Vagina (tissue), 2 donors: ENCODE results near the gene PLAAT1. TPM values are rescaled to one million over a fixed set of nuclear protein-coding genes. Genes with fewer than 3 reads are reported as not detected.

Experiments used
- DNase-seq, 2 donors: peaks; one replicate each; pipeline ENCODE4 v3.0.0-alpha.2; 2017; ENCODE audit errors: extremely low spot score in 2 of 2
- H3K27ac ChIP-seq: fragments of 200-600 bp; sonication (generic); one replicate; pipeline ENCODE4 v1.5.1; 2019
- H3K27me3 ChIP-seq: fragments of 200-600 bp; sonication (generic); one replicate; pipeline ENCODE4 v1.5.1; 2019
- H3K36me3 ChIP-seq, 2 donors: fragments of 200-600 bp; sonication (generic); one replicate each; pipeline ENCODE4 v1.5.1; 2017 to 2019
- H3K4me1 ChIP-seq: fragments of 200-600 bp; sonication (generic); one replicate; pipeline ENCODE4 v1.5.1; 2019
- H3K4me3 ChIP-seq, 2 donors: fragments of 200-600 bp; sonication (generic); 1 replicate in 1 of 2; 2 replicates in 1 of 2; pipeline ENCODE4 v1.5.1; 2016 to 2019
- H3K9me3 ChIP-seq: fragments of 200-600 bp; sonication (generic); one replicate; pipeline ENCODE4 v1.5.1; 2019
- POLR2A ChIP-seq, 2 donors: fragments of 450-650 bp; IDR thresholded peaks; one replicate each; pipeline ENCODE4 v1.6.1; 2017; ENCODE audit warnings: antibody characterized with exemption in 2 of 2, mild to moderate bottlenecking in 2 of 2, moderate library complexity in 2 of 2
- POLR2AphosphoS5 ChIP-seq, 2 donors: sonication (generic); formaldehyde crosslinking; IDR thresholded peaks; one replicate each; pipeline ENCODE4 v1.9.0; 2017; ENCODE audit warnings: antibody characterized with exemption in 2 of 2, mild to moderate bottlenecking in 2 of 2, low read depth in 1 of 2; ENCODE audit not compliant: insufficient read depth in 1 of 2
- intact Hi-C: fragments of 100-400 bp; cut with DNase I; formaldehyde crosslinking; loops from one replicate; pipeline ENCODE4 v1.15.1; 2023
- total RNA-seq: library from RNA; depleted of rRNA; stranded (reverse); fragments of >200 nt; gene quantifications from one replicate; pipeline ENCODE4 v1.2.3, GENCODE V29; 2016
- TF ChIP-seq, protein P1 (sequence below), 3 experiments: fragments of 450-650 bp in 2 of 3; fragments of 200-600 bp in 1 of 3; sonication (generic) in 1 of 3; IDR thresholded peaks; one replicate each; pipeline ENCODE4 v1.5.1; 2017 to 2019; ENCODE audit warnings: antibody characterized with exemption in 3 of 3, mild to moderate bottlenecking in 2 of 3, moderate library complexity in 2 of 3

Gene PLAAT1
- total RNA-seq, 1 donor from 2014 or later = not detected

DNA sequence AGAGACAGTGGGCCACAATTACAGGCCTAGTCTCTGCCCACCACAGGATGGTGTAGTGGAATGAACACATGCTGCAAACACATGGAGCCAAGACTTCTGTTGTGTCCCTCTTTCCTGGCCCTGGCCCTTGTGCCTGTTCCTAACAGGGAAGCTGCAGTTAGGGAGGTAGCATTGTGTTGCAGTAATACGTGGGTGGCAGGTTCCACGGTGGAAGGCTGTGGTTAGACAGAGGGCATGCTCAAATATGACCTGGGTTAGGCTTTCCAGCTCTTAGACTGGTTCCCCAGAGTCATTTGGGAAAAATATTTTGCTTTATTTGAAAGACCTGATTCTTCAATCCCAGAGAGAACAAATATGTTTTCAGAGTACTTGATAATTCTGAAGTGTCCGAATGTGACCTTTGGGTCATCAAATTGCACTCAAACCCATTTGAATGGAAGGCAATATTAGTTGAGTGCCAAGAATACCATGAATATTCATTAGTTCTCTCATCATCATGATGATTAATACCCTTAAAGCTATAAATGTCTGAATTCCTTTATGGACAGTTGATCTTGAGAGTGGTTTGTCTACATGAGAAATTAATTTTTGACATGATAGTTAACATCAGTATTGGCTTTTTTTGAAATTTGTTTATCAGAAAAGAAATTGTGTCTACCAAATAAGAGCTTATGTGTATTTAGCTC, 28.5 kb downstream of the PLAAT1 start:
- Histone ChIP-seq H3K27ac (no peak overlapping the region), H3K36me3 (no peaks in the 10 kb centered on the region), H3K9me3 (no peaks in the 10 kb centered on the region), H3K4me3 (no peak overlapping the region), H3K4me1 (no peaks in the 10 kb centered on the region), H3K27me3 (no peaks in the 10 kb centered on the region)
- intact Hi-C loops = no loop called here
- TF ChIP-seq POLR2AphosphoS5 (IDR thresholded peaks at IDR 0.05; ENCODE audit: insufficient read depth in 1 of 2, low read depth in 1 of 2) = no peak
- TF ChIP-seq POLR2A (IDR thresholded peaks at IDR 0.05) = no peak
- TF ChIP-seq, protein P1, sequence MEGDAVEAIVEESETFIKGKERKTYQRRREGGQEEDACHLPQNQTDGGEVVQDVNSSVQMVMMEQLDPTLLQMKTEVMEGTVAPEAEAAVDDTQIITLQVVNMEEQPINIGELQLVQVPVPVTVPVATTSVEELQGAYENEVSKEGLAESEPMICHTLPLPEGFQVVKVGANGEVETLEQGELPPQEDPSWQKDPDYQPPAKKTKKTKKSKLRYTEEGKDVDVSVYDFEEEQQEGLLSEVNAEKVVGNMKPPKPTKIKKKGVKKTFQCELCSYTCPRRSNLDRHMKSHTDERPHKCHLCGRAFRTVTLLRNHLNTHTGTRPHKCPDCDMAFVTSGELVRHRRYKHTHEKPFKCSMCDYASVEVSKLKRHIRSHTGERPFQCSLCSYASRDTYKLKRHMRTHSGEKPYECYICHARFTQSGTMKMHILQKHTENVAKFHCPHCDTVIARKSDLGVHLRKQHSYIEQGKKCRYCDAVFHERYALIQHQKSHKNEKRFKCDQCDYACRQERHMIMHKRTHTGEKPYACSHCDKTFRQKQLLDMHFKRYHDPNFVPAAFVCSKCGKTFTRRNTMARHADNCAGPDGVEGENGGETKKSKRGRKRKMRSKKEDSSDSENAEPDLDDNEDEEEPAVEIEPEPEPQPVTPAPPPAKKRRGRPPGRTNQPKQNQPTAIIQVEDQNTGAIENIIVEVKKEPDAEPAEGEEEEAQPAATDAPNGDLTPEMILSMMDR (IDR thresholded peaks at IDR 0.05) = no peak
- no peak for DNase-seq

DNA sequence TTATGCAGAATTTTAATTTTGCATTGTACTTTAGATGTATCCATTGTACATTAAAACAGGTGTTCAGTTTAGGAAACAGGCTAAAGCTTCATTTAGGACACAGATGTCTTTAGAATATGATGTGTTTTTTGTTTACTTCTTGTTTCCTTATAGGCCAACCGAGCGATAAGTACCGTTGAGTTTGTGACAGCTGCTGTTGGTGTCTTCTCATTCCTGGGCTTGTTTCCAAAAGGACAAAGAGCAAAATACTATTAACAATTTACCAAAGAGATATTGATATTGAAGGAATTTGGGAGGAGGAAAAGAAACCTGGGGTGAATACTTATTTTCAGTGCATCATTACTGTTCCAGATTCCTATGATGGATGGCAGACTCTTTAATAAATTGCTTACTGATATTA, 29.4 kb downstream of the PLAAT1 start:
- no peak overlapping the region for H3K4me3 ChIP-seq
- TF ChIP-seq POLR2AphosphoS5 (IDR thresholded peaks at IDR 0.05; ENCODE audit: insufficient read depth in 1 of 2, low read depth in 1 of 2) (no peak), POLR2A (IDR thresholded peaks at IDR 0.05) (no peak)
- TF ChIP-seq, protein P1 (IDR thresholded peaks at IDR 0.05) = no peak
- DNase-seq = no peak
- intact Hi-C loops = no loop called here
- no peak overlapping the region for H3K27ac ChIP-seq
- H3K4me1 ChIP-seq = no peaks in the 10 kb centered on the region
- no peaks in the 10 kb centered on the region for H3K9me3 ChIP-seq
- H3K36me3 ChIP-seq = no peaks in the 10 kb centered on the region
- no peaks in the 10 kb centered on the region for H3K27me3 ChIP-seq

DNA sequence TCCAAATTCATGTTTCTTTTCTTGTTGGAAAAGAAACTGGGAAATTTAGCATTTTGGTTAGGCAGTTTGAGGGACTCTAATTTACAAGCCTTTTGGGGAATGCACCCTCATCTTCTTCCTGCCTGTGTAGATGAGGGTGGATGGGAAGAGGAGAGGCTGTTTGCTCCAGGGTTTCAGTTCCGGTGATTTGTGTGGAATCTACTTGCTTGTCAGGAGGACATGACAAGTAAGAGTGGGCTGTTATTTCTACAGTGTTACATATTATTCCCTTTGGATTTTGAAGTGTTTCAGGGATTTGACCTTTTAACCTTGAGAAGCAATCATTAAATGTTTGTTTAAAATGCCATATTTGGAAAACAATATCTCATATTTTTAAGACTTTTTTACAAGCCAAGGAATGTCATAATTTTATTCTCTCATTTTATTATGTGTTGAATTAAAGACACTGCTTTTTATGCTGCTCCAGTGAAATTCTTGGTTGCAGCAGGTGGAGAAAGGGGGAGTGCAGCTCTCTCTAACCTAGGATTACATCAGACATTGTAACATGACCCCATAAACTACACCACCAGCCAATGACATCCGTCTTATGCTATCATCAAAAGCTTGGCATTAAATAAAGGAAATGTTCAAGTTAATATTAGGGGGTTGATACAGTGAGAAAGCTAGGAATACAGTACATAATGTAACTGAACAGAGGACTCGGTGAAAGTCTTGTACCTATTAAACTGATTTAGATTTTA, 30.2 kb downstream of the PLAAT1 start:
- H3K27me3 ChIP-seq = no peaks in the 10 kb centered on the region
- no peak overlapping the region for H3K4me3 ChIP-seq
- no peak for DNase-seq
- intact Hi-C loops = no loop called here
- H3K27ac ChIP-seq = no peak overlapping the region
- H3K4me1 ChIP-seq = no peaks in the 10 kb centered on the region
- no peaks in the 10 kb centered on the region for H3K9me3 ChIP-seq
- TF ChIP-seq POLR2AphosphoS5 (IDR thresholded peaks at IDR 0.05; ENCODE audit: insufficient read depth in 1 of 2, low read depth in 1 of 2) (no peak), POLR2A (IDR thresholded peaks at IDR 0.05) (no peak)
- TF ChIP-seq, protein P1 (IDR thresholded peaks at IDR 0.05) = no peak
- no peaks in the 10 kb centered on the region for H3K36me3 ChIP-seq

DNA sequence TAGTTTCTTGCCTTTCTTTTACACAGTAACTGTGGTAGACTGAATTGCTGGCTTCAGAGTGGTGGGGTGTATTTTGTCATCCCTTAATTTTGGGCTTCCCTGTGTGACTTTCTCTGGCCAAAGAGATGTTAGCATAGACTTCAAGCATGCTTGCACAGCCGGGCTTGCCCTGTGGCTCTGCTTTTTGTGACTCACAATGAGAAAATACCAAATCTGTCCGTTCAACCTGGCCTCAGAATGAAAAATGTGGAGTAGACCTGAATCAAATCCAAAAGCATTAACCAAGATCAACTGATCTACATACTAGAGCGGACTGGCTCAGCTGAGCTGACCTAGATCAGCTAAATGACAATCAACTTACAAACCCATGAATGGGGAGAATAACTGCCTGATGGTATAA, 51.4 kb downstream of the PLAAT1 start:
- Histone ChIP-seq H3K9me3 (no peaks in the 10 kb centered on the region), H3K27me3 (no peaks in the 10 kb centered on the region), H3K4me1 (no peaks in the 10 kb centered on the region), H3K36me3 (no peaks in the 10 kb centered on the region), H3K27ac (no peak overlapping the region), H3K4me3 (no peak overlapping the region)
- TF ChIP-seq, protein P1 (IDR thresholded peaks at IDR 0.05) = no peak
- TF ChIP-seq POLR2AphosphoS5 (IDR thresholded peaks at IDR 0.05; ENCODE audit: insufficient read depth in 1 of 2, low read depth in 1 of 2) (no peak), POLR2A (IDR thresholded peaks at IDR 0.05) (no peak)
- DNase-seq = no peak
- intact Hi-C loops = no loop called here

DNA sequence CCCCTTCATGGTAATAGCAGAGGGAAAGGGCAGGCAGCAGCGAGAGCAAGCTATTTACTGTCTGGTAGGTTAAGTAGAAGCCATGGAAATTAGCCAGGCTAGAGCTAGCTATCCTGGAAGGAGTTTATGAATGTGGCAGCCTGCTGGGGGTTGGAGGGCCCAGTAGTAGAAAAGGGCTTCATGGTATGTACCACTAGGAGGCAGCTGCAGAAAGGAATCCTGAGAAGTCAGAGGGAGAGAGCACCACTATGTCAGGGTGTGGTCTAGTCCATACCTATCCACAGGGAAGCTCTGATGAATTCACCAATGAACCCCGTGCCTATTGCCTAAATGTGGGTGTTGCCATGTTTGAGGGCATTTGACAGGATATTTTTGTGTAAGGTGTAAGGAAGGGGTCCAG, 55.0 kb downstream of the PLAAT1 start:
- H3K9me3 ChIP-seq = no peaks in the 10 kb centered on the region
- no peaks in the 10 kb centered on the region for H3K36me3 ChIP-seq
- H3K27ac ChIP-seq = no peak overlapping the region
- H3K27me3 ChIP-seq = no peaks in the 10 kb centered on the region
- no peak overlapping the region for H3K4me3 ChIP-seq
- no peaks in the 10 kb centered on the region for H3K4me1 ChIP-seq
- TF ChIP-seq POLR2AphosphoS5 (IDR thresholded peaks at IDR 0.05; ENCODE audit: insufficient read depth in 1 of 2, low read depth in 1 of 2) (no peak), POLR2A (IDR thresholded peaks at IDR 0.05) (no peak)
- TF ChIP-seq, protein P1 (IDR thresholded peaks at IDR 0.05) = no peak
- intact Hi-C loops = no loop called here
- no peak for DNase-seq
